ENCODE results near the gene FN1.

DNA sequence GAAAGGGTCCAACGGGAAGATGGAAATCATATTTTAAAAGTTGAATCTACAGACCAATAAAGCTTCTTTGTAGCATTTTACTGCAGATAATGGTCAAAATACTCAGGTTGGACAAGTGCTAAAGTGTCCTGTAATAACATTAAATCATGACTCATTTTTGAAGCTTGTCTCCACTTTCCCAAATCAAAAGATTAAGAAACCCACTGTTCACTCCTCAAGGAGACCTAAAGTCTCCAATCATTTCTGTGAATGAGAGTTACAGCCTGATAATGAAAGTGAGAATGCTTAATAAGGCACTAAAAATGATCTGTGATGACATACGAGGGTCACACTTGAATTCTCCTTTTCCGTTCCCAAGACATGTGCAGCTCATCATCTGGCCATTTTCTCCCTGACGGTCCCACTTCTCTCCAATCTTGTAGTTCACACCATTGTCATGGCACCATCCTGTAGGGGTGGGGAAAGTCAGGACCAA, 70.6 kb downstream of the FN1 start:
- TF ChIP-seq, protein P1, sequence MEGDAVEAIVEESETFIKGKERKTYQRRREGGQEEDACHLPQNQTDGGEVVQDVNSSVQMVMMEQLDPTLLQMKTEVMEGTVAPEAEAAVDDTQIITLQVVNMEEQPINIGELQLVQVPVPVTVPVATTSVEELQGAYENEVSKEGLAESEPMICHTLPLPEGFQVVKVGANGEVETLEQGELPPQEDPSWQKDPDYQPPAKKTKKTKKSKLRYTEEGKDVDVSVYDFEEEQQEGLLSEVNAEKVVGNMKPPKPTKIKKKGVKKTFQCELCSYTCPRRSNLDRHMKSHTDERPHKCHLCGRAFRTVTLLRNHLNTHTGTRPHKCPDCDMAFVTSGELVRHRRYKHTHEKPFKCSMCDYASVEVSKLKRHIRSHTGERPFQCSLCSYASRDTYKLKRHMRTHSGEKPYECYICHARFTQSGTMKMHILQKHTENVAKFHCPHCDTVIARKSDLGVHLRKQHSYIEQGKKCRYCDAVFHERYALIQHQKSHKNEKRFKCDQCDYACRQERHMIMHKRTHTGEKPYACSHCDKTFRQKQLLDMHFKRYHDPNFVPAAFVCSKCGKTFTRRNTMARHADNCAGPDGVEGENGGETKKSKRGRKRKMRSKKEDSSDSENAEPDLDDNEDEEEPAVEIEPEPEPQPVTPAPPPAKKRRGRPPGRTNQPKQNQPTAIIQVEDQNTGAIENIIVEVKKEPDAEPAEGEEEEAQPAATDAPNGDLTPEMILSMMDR (conservative IDR thresholded peaks at IDR 0.05; ENCODE audit: low read depth, low read length): no peak
- no peak for TF ChIP-seq EZH2 (IDR thresholded peaks at IDR 0.05; ENCODE audit: borderline replicate concordance, low read depth, low read length, poor library complexity, severe bottlenecking)
